Fibroblast of mammary gland (primary cell): ENCODE data around the gene USP3.
A peak's percentile ranks its signal among the peaks of the same experiment; 100 is the strongest.

Source experiments
- DNase-seq: peaks from one replicate; pipeline ENCODE4 v3.0.0-alpha.2; 2010; ENCODE audit warnings: low read depth
- H3K4me3 ChIP-seq: 2 replicates; pipeline ENCODE4 v1.5.1; 2011; ENCODE audit warnings: low read depth, mild to moderate bottlenecking, low read length, moderate library complexity; ENCODE audit not compliant: control insufficient read depth
- TF ChIP-seq, protein P1 (sequence below): conservative IDR thresholded peaks from 2 replicates; pipeline ENCODE4 v1.5.1; 2011; ENCODE audit warnings: low read depth, low read length, inconsistent platforms; ENCODE audit not compliant: control insufficient read depth, insufficient read depth

USP3 gene

DNA sequence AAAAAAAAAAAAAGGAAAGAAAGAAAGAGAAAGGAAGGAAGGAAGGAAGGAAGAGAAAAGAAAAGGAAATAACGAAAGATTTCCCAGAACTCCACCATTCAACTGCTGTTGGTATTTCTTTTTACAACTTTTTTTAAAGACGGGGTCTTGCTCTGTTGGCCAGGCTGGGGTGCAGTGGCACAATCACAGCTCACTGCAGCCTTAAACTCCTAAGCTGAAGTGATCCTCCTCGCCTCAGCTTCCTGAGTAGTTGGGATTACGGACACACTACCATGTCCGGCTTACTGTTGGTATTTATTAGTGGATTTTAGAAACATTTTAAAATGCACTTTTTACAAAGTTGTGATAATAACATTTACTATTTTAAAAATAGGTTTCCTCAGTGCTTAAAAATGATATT lies 15.0 kb upstream of the USP3 start:
- H3K4me3 ChIP-seq, result no peak overlapping the region
- DNase-seq, result no peak
- TF ChIP-seq, protein P1, sequence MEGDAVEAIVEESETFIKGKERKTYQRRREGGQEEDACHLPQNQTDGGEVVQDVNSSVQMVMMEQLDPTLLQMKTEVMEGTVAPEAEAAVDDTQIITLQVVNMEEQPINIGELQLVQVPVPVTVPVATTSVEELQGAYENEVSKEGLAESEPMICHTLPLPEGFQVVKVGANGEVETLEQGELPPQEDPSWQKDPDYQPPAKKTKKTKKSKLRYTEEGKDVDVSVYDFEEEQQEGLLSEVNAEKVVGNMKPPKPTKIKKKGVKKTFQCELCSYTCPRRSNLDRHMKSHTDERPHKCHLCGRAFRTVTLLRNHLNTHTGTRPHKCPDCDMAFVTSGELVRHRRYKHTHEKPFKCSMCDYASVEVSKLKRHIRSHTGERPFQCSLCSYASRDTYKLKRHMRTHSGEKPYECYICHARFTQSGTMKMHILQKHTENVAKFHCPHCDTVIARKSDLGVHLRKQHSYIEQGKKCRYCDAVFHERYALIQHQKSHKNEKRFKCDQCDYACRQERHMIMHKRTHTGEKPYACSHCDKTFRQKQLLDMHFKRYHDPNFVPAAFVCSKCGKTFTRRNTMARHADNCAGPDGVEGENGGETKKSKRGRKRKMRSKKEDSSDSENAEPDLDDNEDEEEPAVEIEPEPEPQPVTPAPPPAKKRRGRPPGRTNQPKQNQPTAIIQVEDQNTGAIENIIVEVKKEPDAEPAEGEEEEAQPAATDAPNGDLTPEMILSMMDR, result no peak

DNA sequence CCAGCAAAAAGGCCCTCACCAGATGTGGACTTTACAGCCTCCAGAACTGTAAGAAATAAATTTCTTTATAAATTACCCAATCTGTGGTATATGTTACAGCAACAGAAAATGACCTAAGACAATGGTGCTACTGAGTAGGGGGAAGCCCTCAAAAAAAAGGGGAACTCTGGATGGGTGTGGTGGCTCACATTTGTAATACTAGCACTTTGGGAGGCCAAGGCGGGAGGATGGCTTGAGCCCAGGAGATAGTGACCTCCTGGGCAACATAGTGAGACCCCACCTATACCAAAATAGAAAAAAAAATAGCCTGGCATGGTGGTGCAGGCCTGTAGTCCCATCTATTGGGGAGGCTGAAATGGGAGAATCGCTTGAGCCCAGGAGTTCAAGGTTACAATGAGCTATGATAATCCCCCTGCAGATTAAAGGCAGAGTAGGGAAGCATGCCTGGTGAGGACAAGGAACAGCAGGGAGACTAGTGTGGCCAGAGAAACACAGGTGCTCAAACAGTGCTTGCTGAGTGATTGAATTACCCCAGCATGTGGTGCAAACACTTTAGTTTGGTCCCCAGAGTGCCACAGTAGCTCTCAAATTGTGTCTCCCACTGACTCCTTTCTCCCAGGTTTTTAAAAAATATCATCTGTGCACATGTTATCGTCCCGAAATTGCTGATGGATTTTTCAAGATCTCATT lies 13.9 kb upstream of the USP3 start:
- no peak overlapping the region for H3K4me3 ChIP-seq
- TF ChIP-seq, protein P1, result no peak
- no peak for DNase-seq

DNA sequence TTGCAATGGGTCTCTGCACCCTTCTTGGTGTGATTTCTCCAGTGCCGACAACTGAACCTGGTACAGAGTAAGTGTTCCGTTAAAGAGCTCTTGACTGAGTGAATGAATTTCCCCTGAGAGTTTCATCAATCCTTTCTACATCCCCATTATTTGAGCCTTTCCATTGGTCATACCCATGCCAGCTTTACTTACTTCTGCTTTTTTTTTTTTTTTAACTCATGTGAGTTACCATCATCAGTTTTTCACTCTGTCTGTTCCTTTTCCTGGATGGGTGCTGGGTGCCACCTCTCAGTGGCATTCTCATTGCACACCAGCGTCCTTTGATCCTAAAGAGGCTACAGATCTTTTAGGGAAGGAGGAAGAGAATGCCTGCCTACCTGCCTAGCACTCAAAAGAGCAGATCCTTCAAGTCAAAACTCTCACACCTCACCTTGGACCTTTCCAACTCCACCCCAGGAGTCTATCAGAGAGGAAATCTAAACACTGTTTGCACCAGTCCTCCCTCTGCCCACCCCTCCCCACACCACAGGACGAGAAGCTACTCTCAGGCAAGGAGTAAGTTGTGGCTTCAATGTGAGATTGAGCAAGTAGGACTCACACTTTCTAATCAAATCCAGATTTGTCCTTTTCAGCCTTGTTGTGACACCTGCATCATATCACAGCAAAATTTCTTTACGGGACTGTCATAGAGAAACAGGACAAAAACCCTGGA lies 13.1 kb upstream of the USP3 start:
- DNase-seq, result peak; percentile 54
- TF ChIP-seq, protein P1, result no peak
- H3K4me3 ChIP-seq, result no peak overlapping the region

DNA sequence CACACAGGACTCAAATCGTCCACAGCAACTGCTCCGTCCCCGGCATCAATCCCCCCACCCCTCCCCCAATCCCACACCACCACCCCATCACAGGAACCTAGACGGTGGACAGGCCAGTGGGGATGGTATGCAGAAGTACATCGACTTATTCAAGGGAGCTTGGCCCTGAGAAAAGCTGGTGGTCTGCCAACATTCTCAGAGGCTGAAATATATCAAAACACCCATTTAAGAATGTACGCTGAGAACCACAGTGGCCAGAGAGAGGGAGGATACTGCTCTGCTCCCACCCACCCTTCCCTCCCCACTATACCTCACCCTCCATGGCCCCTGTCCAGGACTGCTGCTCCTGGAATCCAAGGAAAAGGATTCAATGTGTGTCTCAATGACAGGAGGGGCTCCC lies 12.4 kb upstream of the USP3 start:
- TF ChIP-seq, protein P1, result no peak
- no peak overlapping the region for H3K4me3 ChIP-seq
- peak; percentile 71 for DNase-seq

DNA sequence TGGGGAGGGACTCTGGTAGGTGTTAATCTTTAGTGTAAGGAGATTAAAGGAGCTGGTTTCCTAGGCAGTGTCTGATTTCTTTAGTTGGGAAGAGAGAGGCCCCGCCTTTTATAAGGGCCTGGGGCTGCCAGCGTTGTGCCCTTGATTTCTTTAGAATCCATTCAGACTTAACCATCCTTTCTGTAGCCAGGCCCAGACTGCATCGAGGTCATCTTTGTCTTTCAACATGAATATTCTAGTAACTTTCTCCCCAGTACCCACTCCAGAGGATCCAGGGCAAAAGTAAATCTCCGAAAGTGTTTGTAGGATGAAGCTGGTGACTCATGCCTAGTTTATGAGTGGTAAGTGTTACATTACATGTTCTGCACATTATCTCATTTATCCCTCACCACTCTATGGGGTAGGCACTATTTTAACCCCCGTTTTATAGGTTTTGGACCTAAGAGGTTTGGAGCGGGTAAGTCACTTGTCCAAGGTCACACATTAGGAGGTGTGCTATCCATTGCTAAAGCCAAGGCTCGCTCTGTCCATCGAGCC lies 11.8 kb upstream of the USP3 start:
- H3K4me3 ChIP-seq, result no peak overlapping the region
- TF ChIP-seq, protein P1, result no peak
- peak; percentile 81 for DNase-seq

DNA sequence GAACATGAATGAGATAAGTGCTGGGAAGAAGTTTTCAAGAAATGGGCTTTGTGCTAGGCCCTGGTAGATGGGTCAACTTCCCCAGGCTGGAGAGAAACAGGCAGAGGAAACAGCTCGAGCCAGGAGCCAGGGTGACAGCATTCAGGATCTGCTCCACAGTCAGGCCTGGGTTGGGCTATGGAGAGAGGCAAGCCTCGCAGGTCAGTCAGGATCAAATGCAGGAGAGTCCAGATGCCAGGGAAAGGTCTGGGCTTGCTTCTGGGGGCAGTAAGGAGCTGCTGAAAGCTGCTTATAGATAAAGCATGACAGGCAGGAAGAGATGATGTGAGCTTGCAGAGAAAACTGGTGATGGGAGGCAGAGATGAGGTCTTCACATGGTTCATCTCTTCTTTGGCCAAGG lies 11.0 kb upstream of the USP3 start:
- no peak overlapping the region for H3K4me3 ChIP-seq
- TF ChIP-seq, protein P1, result no peak
- no peak for DNase-seq
